ENCODE measurements around the gene EIF1.
A peak's percentile ranks its signal among the peaks of the same experiment; 100 is the strongest.
"Not testable (repeated sequence)": the region's sequence is repeated elsewhere in the genome, so short reads cannot be mapped to it uniquely, and the experiment has no call there.

EIF1 gene

DNA sequence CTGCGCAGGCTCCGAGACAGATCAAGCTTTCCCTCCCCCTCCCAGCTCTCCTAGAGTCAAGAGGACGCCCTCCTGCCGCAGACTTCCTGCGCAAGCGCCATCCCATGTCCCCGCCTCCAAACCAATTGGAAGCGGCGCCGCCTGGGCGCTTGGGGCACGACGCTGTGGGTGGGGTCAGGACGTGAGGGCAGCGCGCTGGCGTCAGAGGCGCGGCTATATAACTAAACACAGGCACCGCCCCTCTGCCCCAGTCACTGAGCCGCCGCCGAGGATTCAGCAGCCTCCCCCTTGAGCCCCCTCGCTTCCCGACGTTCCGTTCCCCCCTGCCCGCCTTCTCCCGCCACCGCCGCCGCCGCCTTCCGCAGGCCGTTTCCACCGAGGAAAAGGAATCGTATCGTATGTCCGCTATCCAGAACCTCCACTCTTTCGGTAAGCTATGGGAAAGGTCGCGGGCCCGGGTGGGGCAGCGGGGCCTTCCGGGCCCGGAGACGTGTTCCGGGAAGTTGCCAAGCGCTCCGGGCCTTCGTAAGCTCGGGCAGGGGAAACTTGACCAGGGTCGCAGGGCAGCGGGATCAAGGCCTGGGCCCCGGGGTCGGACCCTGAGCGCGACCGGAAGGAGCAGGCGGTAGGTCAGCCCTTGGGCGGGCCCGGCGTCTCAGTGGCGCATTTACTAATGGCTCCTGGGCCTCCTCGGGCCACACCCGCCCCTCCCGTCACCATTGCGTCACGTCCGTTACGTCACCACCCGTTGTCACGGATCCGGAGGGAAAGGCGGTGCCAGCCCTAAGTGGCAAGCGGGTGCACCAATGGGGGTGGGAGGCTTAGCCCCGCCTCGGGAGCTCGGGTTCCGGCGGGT is at the start of gene EIF1:
EIF1 (plus strand) TSS at position 245 of the 856 bp plus-strand sequence; CDS start at position 399, 154 bp downstream.
- H3K4me3 ChIP-seq (ENCODE audit: low read depth, low read length), result peak within 1 kb of the TSS; percentile 91

DNA sequence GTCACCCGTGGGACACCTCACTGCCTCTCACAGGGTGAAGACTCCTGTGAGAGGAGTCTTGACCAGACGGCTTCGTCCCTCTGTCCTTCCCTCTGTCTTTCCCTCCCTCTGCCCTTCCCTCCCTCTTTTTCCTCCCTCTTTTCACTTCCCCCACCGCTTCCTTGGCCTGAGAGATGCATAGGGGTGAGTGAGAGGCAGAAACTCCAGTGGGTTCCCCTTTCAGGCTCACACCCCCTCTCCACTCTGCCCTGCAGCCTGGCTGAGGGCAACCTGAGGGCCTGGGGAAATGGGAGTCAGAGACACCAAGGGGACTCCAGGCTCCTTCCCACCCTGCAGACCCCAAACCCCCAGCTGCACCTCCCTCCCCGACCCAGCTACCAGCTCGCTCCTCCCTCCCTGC is 49.7 kb upstream of the EIF1 start:
- no peak overlapping the region for H3K4me3 ChIP-seq (ENCODE audit: low read depth, low read length)

DNA sequence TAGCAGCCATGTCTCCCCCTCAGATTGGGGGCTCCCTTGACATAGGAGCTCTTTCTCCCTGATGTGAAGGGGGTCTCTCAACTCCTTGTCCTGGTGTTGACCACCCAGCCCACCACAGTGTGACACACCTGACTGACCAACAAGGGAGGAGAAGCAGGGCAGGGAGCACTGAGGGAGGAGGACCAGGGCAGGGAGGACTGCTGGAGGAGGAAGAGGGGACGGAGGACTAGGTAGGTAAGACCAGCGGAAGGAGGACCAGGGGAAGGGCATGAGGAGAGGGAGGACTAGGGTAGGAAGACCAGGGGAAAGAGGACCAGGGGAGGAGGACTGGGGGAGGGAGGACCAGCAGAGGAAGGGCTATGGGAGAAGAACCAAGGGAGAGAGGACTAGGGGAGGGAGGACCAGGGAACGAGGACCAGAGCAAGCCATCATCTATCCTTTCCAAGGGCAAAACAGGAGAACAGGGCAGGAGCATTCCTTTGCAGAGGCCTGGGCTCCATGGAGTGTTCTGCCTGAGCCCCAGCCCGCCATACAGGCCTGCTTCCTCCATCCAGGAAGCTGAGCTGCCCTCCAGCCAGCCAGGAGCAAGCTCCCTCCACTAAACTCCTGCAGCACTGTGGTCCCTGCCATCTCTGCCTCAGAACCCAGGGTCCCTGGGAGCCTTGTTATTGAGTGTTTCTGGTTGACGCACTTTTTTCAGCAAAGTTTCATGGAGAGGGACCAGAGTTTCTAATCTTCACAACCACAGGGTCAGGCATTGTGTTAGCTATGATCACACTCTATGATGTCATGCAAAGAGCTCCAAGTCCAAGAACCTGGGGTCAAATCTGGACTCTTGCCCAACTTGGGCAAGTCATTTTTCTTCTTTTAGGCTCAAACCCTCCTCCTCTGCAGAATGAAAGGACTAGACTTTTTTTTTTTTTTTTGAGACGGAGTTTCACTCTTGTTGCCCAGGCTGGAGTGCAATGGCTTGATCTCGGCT is 48.9 kb upstream of the EIF1 start:
- no peak overlapping the region for H3K4me3 ChIP-seq (ENCODE audit: low read depth, low read length)

DNA sequence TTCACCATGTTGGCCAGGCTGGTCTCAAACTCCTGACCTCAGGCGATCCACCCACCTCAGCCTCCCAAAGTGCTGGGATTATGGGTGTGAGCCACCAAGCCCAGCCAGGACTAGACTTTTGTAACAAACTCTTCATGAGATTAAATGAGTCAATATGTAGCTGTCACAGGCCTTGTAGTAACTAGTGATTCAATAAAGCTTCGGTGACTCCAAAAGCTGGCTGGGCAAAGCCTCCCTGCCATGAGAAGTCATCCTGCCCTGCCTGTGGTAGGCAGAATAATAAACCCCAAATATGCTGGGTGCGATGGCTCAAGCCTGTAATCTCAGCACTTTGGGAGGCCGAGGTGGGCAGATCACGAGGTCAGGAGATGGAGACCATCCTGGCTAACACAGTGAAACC is 48.1 kb upstream of the EIF1 start:
- H3K4me3 ChIP-seq (ENCODE audit: low read depth, low read length), result not testable (repeated sequence)

DNA sequence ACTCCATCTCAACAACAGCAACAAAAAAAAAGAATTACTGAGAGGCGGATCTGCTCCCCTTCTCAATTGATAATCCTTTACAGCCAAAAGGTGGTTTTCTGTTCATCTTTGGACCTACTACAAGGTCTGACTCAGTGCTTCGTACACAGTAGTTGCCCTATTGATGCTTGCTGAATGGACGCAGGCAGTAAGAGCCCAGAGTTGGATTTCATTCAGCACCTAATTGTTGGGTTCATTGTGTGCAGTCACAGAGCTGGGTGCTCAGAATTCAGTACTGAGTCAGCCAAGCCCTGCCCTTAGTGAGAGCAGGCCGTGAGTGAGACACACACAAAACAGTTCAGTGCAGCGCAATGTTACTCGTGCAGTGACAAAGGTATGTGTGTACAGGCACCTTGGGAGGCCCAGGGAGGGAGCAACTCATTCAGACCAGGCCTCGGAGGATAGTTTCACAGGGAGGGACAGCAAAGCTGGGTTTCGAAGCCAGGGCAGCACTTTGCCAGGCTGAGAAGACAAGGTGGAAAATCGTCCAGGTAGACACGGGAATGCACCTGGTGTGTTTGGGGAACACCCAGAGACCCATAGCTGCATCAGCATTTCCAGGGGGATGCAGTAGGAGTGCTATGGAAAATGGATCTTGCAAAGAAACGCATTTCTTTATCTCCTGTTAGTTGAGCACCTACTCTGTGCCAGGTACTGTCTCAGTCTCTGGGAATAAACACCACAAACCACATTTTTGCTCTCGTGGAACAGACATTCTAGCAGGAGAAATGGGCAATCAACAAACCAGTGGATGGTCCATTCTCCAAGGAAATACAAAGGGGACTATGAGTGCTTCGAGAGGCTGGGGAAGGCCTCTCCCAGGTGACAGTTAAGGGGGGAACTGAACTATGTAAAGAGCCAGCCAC is 46.2 kb upstream of the EIF1 start:
- no peak overlapping the region for H3K4me3 ChIP-seq (ENCODE audit: low read depth, low read length)

DNA sequence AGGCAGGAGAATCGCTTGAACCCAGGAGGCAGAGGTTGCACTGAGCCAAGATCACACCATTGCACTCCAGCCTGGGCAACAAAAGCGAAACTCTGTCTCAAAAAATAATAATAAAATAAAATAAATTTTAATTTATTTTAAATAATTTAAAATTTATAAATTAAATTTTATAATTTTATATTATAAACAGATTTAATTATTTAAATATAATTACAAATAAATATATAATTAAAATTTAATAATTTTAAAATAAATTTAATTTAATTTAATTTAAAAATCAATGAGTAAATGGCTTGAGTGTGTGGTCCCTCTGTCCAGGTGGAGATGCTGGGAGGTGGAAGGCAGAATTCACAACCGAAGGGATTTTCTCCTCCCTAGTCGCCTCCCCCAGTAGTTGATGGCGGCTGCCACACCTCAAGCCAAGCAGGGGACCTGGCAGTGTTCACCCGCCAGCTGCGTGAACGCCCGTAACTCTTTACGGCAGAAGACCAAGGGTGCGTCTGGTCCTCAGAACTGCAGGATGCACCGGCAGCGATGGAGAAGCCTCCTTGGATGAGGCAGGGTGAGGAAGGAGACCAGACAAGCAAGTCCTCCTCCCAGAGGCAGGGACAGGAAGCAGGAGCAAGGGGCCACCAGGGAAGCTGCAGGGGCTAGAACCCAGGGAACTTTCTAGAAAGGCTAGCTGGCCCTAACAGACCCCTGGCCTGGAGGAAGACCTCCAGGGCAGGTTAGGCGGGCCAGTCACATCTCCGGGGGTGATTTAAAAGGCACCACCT is 41.5 kb upstream of the EIF1 start:
- no peak overlapping the region for H3K4me3 ChIP-seq (ENCODE audit: low read depth, low read length)

DNA sequence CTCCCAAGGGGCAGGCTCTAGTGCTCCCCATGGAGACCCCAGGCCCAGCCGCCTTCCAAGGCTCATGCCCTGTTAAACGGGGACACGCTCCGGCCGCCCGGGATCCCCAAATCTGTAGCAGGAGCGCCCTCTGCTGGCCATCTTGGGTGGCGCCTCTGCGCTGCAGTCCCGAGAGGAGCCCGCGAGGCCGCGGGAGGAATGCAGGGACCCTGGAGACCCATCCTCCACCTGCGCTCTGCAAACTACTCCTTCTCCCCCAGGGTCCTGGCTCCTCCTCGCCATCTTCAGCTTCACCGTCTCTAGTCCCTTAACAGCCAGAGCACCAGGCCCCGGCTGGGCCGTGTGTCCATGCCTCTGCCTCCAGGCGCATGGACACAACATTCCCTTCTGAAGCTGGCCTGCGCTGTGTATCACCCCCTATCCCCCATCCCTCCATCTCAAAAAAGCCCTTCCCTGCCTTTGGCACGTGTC is 40.7 kb upstream of the EIF1 start:
- H3K4me3 ChIP-seq (ENCODE audit: low read depth, low read length), result peak overlapping the region; percentile 45

DNA sequence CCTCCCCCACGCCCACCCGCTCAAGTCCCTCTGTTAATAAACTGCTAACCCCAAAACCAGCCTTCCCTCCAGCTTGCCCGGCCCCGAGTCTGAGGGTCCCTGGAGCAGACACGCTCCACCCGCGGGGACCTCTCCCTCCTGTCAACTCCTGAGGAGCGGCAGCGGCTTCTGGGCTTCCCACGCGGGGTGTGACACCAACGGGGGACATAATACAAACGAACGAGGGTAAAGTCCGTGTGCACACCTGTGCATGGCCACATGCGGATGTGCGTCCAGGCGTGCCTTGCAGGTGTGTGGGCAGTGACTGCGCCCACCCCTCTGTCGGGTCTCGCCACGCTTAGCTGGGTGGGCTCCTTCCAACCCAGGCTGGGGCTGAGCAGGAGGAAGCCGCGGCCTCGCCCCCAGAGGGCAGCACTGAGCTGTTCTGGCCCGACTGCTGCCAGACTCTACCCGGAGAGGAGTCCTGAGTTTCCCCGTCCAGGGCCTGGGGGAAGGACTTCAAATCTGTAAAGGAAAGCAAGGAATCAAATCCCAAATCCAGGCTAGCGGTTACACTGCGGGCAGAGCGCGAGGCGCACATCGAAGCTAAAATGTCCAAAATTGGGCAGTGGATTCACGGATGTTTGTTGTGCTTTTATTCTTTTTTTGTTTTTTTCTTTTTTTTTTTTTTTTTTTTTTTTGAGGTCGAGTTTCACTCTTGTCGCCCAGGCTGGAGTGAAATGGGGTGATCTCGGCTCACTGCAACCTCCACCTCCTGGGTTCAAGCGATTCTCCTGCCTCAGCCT is 40.1 kb upstream of the EIF1 start:
- H3K4me3 ChIP-seq (ENCODE audit: low read depth, low read length), result peak overlapping the region; percentile 45

DNA sequence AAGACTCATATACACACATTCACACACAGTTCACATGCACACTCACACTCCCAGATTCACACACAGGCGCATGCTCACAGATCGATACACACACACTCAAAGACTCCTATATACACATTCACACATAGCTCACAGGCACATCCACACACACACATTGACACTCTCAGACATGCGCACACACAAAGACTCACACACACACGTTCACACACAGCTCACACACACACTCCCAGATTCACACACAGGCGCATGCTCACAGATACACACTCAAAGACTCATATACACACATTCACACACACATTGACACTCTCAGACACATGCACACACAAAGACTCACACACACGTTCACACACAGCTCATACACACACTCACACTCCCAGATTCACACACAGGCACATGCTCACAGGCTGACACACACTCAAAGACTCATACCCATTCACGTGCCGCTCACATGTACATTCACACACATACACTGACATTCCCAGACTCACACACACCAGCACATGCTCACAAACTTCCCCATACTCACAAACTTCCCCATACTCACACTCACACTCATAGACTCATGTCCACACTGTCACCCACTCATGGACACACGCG is 38.7 kb upstream of the EIF1 start:
- H3K4me3 ChIP-seq (ENCODE audit: low read depth, low read length), result no peak overlapping the region

DNA sequence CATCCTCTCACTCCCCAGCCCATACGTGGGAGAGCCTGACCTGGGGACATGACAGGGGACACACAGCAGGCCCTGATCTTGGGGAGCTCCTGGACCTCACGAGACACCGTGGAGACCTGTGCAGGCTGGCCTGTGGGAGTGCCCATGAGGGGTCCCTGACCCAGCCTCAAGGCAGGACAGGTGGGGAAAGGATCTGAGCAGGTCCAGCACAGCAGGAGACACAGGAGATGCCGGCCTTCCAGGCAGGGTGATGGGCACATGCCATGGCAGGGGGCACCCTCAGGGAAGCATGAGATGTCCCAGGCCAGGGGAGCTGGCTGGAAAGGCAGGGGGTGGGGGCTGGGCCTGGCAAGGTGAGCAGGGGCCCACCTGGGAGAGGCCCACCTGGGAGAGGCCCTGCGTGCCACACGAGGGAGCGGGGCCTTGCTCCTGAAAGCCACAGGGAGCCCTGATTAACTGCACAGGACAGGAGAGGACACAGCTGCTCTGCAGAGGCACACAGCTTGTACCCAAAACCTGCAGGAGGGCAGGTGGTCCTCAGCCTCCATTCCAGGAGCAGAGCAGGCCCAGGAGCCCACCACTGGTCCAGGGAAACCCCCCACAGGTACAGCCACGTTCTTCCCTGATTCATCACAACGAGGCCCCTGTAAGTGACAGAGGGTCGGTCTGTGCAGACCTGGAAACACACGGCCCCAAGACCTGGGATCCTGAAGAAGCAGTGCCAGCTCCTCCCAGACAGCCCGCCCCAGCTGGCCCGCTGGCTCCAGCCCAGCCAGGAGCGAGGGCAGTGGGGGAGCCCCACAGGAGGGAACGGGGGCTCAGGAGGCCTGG is 37.7 kb upstream of the EIF1 start:
- H3K4me3 ChIP-seq (ENCODE audit: low read depth, low read length), result no peak overlapping the region

DNA sequence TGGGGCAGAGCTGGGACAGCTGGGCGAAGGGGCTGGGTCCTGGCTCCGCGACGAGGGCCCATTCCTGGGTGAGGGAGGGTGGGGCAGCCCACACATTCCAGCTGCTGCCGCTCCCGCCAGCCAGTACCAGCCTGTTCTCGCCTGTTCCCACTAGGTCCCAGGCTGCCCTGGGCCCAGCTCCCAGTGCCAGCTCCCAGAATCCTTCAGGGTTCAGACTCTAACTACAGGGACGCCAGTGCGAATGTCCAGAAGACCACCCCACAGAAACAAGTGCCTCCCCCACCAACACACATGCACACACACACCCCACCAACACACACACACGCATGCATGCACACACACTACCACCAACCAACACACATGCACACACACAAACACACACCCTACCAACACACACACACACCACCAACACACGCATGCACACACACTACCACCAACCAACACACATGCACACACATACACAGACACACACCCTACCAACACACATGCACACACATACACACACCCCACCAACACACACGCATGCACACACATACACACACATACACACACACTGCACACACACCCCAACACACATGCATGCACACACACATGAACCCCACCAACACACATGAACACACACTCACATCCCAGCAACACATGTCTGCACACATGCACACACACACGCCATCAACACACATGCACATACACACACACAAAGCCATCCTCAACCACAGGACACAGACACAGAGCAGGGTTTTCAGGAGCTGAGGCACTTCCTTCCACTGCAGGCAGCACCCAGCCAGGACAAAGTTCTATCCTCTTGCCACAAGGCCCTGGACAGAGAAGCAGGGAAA is 36.8 kb upstream of the EIF1 start:
- no peak overlapping the region for H3K4me3 ChIP-seq (ENCODE audit: low read depth, low read length)

DNA sequence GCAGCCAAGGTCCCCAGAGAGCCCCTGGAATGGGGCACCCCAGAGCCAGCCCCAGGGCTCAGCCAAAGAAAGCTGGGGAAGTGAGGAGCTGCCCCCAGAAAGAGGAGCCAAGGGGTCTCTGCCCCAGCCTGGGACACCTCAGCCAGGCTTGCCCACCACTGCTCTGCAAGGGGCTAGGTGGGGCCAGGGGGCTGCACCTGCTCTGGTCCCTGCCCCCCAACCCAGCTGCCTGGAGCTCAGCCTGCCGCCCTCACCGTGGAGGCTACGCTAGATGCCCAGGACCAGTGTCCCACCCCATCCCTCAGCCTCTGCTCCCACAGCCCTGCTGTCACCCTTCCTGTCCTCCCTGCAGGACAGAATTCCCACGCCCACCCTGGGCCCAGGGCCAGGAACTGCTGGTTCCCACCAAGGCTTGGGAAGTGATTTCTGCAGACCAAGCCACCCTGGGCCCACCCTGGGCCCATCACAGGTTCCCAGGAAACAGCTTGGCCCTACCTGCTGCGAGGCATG is 36.2 kb upstream of the EIF1 start:
- H3K4me3 ChIP-seq (ENCODE audit: low read depth, low read length), result no peak overlapping the region

DNA sequence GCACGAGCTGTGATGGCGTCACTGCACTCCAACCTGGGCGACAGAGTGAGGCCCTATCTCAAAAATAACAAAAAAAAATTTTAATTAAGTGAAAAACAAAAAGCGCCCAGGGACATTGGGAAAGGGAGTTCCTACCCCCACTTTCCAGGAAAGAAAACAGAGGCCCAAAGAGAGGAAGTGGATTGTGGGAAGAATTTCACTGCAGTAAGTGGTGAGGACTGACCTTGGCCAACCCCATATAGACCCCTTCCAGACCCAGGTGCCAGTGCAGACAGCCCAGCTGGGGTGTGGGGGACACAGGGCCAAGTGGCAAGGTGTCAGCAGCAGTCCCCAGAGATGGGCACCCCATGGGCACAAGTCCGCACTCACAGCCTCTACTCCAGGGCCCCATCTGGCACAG is 35.3 kb upstream of the EIF1 start:
- no peak overlapping the region for H3K4me3 ChIP-seq (ENCODE audit: low read depth, low read length)

DNA sequence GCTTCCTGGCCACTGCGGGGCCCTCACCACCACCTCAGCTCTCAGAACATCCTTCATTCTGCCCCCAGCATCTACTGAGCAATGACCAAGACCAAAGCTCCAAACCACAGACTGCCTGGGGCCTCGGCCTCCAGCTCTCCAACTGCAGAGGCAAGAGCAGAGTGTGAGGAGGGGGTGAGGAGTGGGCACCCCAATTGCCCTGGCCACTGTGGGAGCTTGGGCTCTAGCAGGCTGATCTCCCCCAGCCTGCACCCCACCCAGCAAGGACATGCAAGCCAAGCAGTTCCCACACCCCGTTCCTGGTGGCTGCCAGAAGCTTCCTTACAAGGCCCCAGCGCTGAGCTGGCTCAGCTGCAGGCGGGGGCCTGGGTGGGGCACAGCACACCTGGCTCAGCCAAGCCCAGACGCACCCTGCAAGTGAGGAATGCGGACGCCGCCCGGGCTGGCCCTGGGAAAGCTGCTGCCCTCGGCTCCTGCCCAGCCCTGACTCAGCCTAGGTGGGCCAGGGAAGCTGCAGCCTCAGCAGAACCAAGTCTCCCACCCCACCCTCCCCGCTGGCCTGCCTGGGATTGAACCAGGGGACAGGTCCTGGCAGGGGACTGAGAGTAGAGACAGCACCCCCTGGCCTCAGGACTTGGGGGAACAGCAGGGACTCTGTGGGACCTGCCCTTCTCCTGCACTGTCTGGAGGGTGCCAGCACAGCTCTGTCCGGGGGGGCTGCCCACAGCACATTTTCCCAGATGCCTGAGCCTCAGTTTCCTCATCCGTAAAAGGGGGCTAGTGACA is 34.6 kb upstream of the EIF1 start:
- H3K4me3 ChIP-seq (ENCODE audit: low read depth, low read length), result no peak overlapping the region

DNA sequence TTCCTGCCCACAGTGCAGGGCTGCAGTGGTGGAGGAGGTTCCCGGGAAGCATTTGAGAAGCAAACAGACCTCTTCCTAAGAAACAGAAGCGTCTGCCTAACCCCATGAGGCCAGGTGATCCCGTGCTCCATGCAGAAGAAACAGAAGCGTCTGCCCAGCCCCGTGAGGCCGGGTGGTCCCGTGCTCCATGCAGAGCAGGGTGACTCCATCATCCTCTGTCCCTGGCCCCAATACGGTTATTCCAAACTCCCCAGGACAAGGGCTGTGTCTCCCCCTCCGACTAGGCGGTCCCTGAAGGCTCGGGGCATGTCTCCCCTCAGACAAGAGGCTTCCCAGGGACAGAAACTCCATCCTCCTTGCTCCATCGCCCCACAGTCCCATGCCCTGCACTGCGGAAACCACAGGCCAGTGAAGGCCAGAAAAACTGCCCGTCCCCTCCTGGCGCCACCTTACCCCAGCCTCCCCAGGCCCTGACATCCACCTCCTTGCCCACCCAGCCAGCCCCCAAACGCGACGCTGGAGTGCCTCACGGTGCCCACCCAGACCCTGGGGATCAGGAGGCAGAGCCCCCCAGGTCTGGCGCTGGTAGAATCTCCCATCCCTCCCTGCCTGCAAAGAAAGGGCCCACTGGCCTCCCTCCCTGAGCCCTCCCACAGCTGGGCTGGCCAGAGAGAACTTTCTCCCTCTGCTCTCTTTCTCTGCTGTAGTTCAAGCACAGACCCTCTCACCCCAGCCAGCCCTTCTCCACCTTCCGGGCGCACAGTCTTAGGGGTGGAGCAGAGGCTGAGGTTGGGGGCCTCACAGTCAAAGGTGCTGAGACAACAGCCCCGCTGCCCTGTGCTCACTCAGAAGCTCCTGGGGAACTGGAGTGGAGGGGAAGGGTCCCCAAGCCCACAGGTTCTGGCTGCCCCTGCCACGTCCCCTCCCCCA is 33.7 kb upstream of the EIF1 start:
- no peak overlapping the region for H3K4me3 ChIP-seq (ENCODE audit: low read depth, low read length)
